ENCODE measurements around the gene NCOA7.

DNA sequence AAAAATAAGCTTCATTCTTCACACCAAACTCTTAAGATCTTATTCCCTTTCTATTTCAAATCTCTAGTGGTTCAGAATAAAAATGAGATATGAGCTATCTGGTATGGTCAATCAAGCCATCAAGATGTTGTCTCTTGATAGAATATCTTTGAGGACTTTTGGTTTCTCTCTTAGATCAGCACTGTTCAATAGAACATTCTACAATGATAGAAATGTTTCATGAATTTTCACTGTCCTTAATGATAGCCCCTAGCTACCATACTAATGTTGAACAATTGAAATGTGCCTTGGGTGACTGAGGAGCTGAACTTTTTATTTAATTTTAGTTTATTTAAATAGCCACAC is 141.7 kb downstream of the NCOA7 start:
- TF ChIP-seq, protein P1, sequence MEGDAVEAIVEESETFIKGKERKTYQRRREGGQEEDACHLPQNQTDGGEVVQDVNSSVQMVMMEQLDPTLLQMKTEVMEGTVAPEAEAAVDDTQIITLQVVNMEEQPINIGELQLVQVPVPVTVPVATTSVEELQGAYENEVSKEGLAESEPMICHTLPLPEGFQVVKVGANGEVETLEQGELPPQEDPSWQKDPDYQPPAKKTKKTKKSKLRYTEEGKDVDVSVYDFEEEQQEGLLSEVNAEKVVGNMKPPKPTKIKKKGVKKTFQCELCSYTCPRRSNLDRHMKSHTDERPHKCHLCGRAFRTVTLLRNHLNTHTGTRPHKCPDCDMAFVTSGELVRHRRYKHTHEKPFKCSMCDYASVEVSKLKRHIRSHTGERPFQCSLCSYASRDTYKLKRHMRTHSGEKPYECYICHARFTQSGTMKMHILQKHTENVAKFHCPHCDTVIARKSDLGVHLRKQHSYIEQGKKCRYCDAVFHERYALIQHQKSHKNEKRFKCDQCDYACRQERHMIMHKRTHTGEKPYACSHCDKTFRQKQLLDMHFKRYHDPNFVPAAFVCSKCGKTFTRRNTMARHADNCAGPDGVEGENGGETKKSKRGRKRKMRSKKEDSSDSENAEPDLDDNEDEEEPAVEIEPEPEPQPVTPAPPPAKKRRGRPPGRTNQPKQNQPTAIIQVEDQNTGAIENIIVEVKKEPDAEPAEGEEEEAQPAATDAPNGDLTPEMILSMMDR (IDR thresholded peaks at IDR 0.05; ENCODE audit: low read depth, low read length): no peak
- no peak for TF ChIP-seq EZH2phosphoT487 (IDR thresholded peaks at IDR 0.05; ENCODE audit: low read depth)

Data from OCI-LY3 (cell line).